ENCODE results near the gene SYT9.

The SYT9 gene

GRCh38 chr11:7473717-7474116 lies 222.0 kb downstream of the SYT9 start:
- DNase-seq (ENCODE audit: low read depth), result no peak

- no peak for DNase-seq (ENCODE audit: low read depth)
Observed at GRCh38 chr11:7480113-7480512, 228.4 kb downstream of the SYT9 start.

- no peak for DNase-seq (ENCODE audit: low read depth)
Observed at GRCh38 chr11:7484131-7484530, 232.4 kb downstream of the SYT9 start.

GRCh38 chr11:7484645-7485044 lies 232.9 kb downstream of the SYT9 start:
- DNase-seq (ENCODE audit: low read depth), result no peak

GRCh38 chr11:7485186-7486097 lies 233.7 kb downstream of the SYT9 start, which contains the start of gene OLFML1:
Gene OLFML1, plus strand, starts transcription at chr11:7485506. Its CDS starts 370 bp downstream, at chr11:7485876.
- DNase-seq (ENCODE audit: low read depth), result no peak

GRCh38 chr11:7486098-7486780 lies 234.5 kb downstream of the SYT9 start:
- no peak for DNase-seq (ENCODE audit: low read depth)

- no peak for DNase-seq (ENCODE audit: low read depth)
Observed at GRCh38 chr11:7486781-7487140, 235.1 kb downstream of the SYT9 start.

GRCh38 chr11:7487360-7487759 lies 235.7 kb downstream of the SYT9 start:
- DNase-seq (ENCODE audit: low read depth), result no peak

GRCh38 chr11:7488681-7489080 lies 237.0 kb downstream of the SYT9 start:
- DNase-seq (ENCODE audit: low read depth), result no peak

- no peak for DNase-seq (ENCODE audit: low read depth)
Observed at GRCh38 chr11:7489376-7489775, 237.7 kb downstream of the SYT9 start.

GRCh38 chr11:7490054-7490453 lies 238.3 kb downstream of the SYT9 start:
- DNase-seq (ENCODE audit: low read depth), result no peak

GRCh38 chr11:7490535-7490934 lies 238.8 kb downstream of the SYT9 start:
- no peak for DNase-seq (ENCODE audit: low read depth)

- no peak for DNase-seq (ENCODE audit: low read depth)
Observed at GRCh38 chr11:7492253-7492652, 240.5 kb downstream of the SYT9 start.

GRCh38 chr11:7493670-7494069 lies 242.0 kb downstream of the SYT9 start:
- no peak for DNase-seq (ENCODE audit: low read depth)

GRCh38 chr11:7494086-7494745 lies 242.5 kb downstream of the SYT9 start:
- DNase-seq (ENCODE audit: low read depth), result no peak

GRCh38 chr11:7495882-7496551 lies 244.3 kb downstream of the SYT9 start:
- no peak for DNase-seq (ENCODE audit: low read depth)

GRCh38 chr11:7498193-7498592 lies 246.5 kb downstream of the SYT9 start:
- no peak for DNase-seq (ENCODE audit: low read depth)

GRCh38 chr11:7499081-7499480 lies 247.4 kb downstream of the SYT9 start:
- DNase-seq (ENCODE audit: low read depth), result no peak

- DNase-seq (ENCODE audit: low read depth), result no peak
Observed at GRCh38 chr11:7500251-7500650, 248.5 kb downstream of the SYT9 start.

GRCh38 chr11:7501251-7501650 lies 249.5 kb downstream of the SYT9 start:
- DNase-seq (ENCODE audit: low read depth), result no peak

- no peak for DNase-seq (ENCODE audit: low read depth)
Observed at GRCh38 chr11:7501894-7502293, 250.2 kb downstream of the SYT9 start.

- DNase-seq (ENCODE audit: low read depth), result no peak
Observed at GRCh38 chr11:7506243-7506642, 254.5 kb downstream of the SYT9 start.

Data from non-pigmented ciliary epithelial cell (primary cell).